A549 (cell line): Measurements from ENCODE around the gene PCDHB4. TPM values are rescaled to one million over a fixed set of nuclear protein-coding genes. Genes with fewer than 3 reads are reported as not detected.

ENCODE experiments used
- ATAC-seq, 2 experiments: fragments of 200-7000 bp in 1 of 2; fragments of >200 bp in 1 of 2; cut with Nextera tagmentation in 1 of 2; cut with Tn5 transposase in 1 of 2; 3 replicates each; pipeline versions ENCODE4 v1.8.0 to v1.9.1; 2018 to 2020; ENCODE audit warnings: mild to moderate bottlenecking in 1 of 2, moderate library complexity in 1 of 2
- CTCF ChIA-PET: fragments of 300-600 bp; sonication (Branson Sonifier 250); formaldehyde crosslinking; extraction: SDS; loops from one replicate; lab custom pipeline; 2021; ENCODE audit warnings: antibody characterized with exemption, inconsistent platforms; lab: Yijun Ruan, JAX
- POLR2A ChIA-PET: fragments of 350-600 bp; formaldehyde crosslinking; extraction: SDS; loops from one replicate; lab custom pipeline; 2021; ENCODE audit warnings: antibody characterized with exemption, inconsistent platforms; lab: Yijun Ruan, JAX
- DNase-seq, 2 experiments: peaks; one replicate each; pipeline versions ENCODE4 v3.0.0 to v3.0.0-alpha.2; 2011 to 2016; ENCODE audit warnings: low read depth in 1 of 2, low spot score in 1 of 2
- FAIRE-seq: peaks from 2 replicates; lab custom pipeline; 2011; peaks lifted over from hg19 to GRCh38; lab: Jason Lieb, UNC
- H3K27ac ChIP-seq, 2 experiments: fragments of >200 bp; sonication (Bioruptor Twin); formaldehyde crosslinking; 3 replicates each; pipeline ENCODE4 v1.5.1; 2016 to 2017
- H3K4me1 ChIP-seq: fragments of >200 bp; sonication (Bioruptor Twin); formaldehyde crosslinking; 3 replicates; pipeline ENCODE4 v1.6.1; 2016
- H3K4me2 ChIP-seq: fragments of >200 bp; sonication (Bioruptor Twin); formaldehyde crosslinking; 3 replicates; pipeline ENCODE4 v1.6.1; 2016
- H3K4me3 ChIP-seq: fragments of >200 bp; sonication (Bioruptor Twin); formaldehyde crosslinking; 3 replicates; pipeline ENCODE4 v1.5.1; 2016
- H3K9me3 ChIP-seq: fragments of >200 bp; sonication (Bioruptor Twin); formaldehyde crosslinking; 3 replicates; pipeline ENCODE4 v1.6.1; 2016
- CEBPB ChIP-seq, 2 experiments: fragments of >200 bp in 1 of 2; sonication (Bioruptor Twin) in 1 of 2; formaldehyde crosslinking in 1 of 2; IDR thresholded peaks; 2 replicates each; pipeline ENCODE4 v1.6.1; 2012 to 2016
- CTCF ChIP-seq: fragments of >200 bp; sonication (Bioruptor Twin); formaldehyde crosslinking; IDR thresholded peaks from 3 replicates; pipeline ENCODE4 v1.5.1; 2016
- EP300 ChIP-seq, 2 experiments: fragments of >200 bp; sonication (Bioruptor Twin); formaldehyde crosslinking; IDR thresholded peaks; 2 replicates in 1 of 2; 3 replicates in 1 of 2; pipeline ENCODE4 v1.6.1; 2016 to 2017
- FOXS1 ChIP-seq: fragments of 250-450 bp; sonication (Bioruptor Pico); IDR thresholded peaks from 2 replicates; pipeline ENCODE4 v1.5.0; 2020; ENCODE audit warnings: mild to moderate bottlenecking, moderate library complexity
- HDAC2 ChIP-seq: fragments of 200-600 bp; sonication (generic); IDR thresholded peaks from 2 replicates; pipeline ENCODE4 v1.6.1; 2016
- HOXB13 ChIP-seq: fragments of 250-450 bp; sonication (Bioruptor Pico); IDR thresholded peaks from 2 replicates; pipeline ENCODE4 v1.5.0; 2020; ENCODE audit warnings: low read depth, mild to moderate bottlenecking, moderate library complexity
- JUN ChIP-seq, 2 experiments: fragments of >200 bp; sonication (Bioruptor Twin); formaldehyde crosslinking; IDR thresholded peaks; 2 replicates in 1 of 2; 3 replicates in 1 of 2; pipeline ENCODE4 v1.6.1; 2016 to 2017
- MAFK ChIP-seq: fragments of 450-650 bp; IDR thresholded peaks from 2 replicates; pipeline ENCODE4 v1.6.1; 2014; ENCODE audit not compliant: partially characterized antibody
- NFE2L2 ChIP-seq: fragments of 150-350 bp; conservative IDR thresholded peaks from 2 replicates; pipeline ENCODE4 v1.6.1; 2014; ENCODE audit warnings: low read length
- NPAS2 ChIP-seq: fragments of 250-450 bp; sonication (Bioruptor Pico); IDR thresholded peaks from 2 replicates; pipeline ENCODE4 v1.8.0; 2022; ENCODE audit warnings: mild to moderate bottlenecking, moderate library complexity, borderline replicate concordance
- RAD21 ChIP-seq, 2 experiments: fragments of >200 bp in 1 of 2; sonication (Bioruptor Twin) in 1 of 2; formaldehyde crosslinking in 1 of 2; IDR thresholded peaks in 1 of 2; conservative IDR thresholded peaks in 1 of 2; 2 replicates in 1 of 2; 3 replicates in 1 of 2; pipeline ENCODE4 v1.6.1; 2012 to 2018; ENCODE audit warnings: inconsistent platforms in 1 of 2
- RCOR1 ChIP-seq: fragments of 150-350 bp; IDR thresholded peaks from 2 replicates; pipeline ENCODE4 v1.6.1; 2014; ENCODE audit warnings: antibody characterized with exemption, low read length, low read depth
- RNF2 ChIP-seq: fragments of 200-600 bp; sonication (generic); IDR thresholded peaks from 2 replicates; pipeline ENCODE4 v1.6.1; 2016; ENCODE audit warnings: low read depth, mild to moderate bottlenecking, antibody characterized with exemption, moderate library complexity, borderline replicate concordance
- SMC3 ChIP-seq: fragments of >200 bp; sonication (Bioruptor Twin); formaldehyde crosslinking; IDR thresholded peaks from 3 replicates; pipeline ENCODE4 v1.6.1; 2018; ENCODE audit warnings: inconsistent platforms
- TFCP2L1 ChIP-seq: fragments of 250-450 bp; sonication (Bioruptor Pico); IDR thresholded peaks from 2 replicates; pipeline ENCODE4 v1.5.0; 2021; ENCODE audit warnings: mild to moderate bottlenecking
- TP53 ChIP-seq: fragments of 250-450 bp; sonication (Bioruptor Pico); IDR thresholded peaks from 2 replicates; pipeline ENCODE4 v1.5.0; 2021; ENCODE audit warnings: mild to moderate bottlenecking, moderate library complexity
- WGBS: methylation state at CpG from one replicate; pipeline ENCODE4 v1.1.6; 2017; ENCODE audit errors: missing lambda C conversion rate; 5-methylcytosine and 5-hydroxymethylcytosine counted together
- polyA plus RNA-seq, 4 experiments: library from polyadenylated mRNA; depleted of rRNA in 3 of 4; stranded (reverse); fragments of >200 nt; fragmentation: RNase III in 1 of 4; extraction: RNeasy Plus Mini Kit Qiagen cat#74134 plus additional on column Dnase treatment in 1 of 4; gene quantifications; 2 replicates in 3 of 4; 3 replicates in 1 of 4; pipeline ENCODE4 v1.2.3, GENCODE V29; 2011 to 2017
- TF ChIP-seq, protein P1 (sequence below): IDR thresholded peaks from 2 replicates; pipeline ENCODE4 v1.6.1; 2012
- TF ChIP-seq, protein P2 (sequence below): IDR thresholded peaks from 2 replicates; pipeline ENCODE4 v1.6.1; 2012
- TF ChIP-seq, protein P3 (sequence below): fragments of 250-450 bp; sonication (Bioruptor Pico); IDR thresholded peaks from 2 replicates; pipeline ENCODE4 v1.5.0; 2020; ENCODE audit warnings: low read depth, mild to moderate bottlenecking, moderate library complexity

PCDHB4 gene
- polyA plus RNA-seq, 2 of the 4 experiments (the other 2 are of a cell fraction) = 0.05 to 0.19 TPM

GRCh38 chr5:141149812-141150211, 28.2 kb downstream of the PCDHB4 start, which contains the start of gene PCDHB6:
Gene PCDHB6 (plus strand): TSS chr5:141150057. CDS start chr5:141150258, 201 bp downstream.
- Histone ChIP-seq H3K4me1 (no peaks in the 10 kb centered on the region), H3K4me2 (peak within 1 kb of the TSS; percentile 78), H3K9me3 (peaks cover 6% of the 10 kb centered on the region; the same call in 2 of the 3 replicates)
- POLR2A ChIA-PET = no interaction called here
- 20% methylated on average over 18 of the region's 18 CpGs for WGBS
- TF ChIP-seq, protein P1, sequence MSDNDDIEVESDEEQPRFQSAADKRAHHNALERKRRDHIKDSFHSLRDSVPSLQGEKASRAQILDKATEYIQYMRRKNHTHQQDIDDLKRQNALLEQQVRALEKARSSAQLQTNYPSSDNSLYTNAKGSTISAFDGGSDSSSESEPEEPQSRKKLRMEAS = no peak
- no peak for TF ChIP-seq HDAC2
- TF ChIP-seq, protein P2, sequence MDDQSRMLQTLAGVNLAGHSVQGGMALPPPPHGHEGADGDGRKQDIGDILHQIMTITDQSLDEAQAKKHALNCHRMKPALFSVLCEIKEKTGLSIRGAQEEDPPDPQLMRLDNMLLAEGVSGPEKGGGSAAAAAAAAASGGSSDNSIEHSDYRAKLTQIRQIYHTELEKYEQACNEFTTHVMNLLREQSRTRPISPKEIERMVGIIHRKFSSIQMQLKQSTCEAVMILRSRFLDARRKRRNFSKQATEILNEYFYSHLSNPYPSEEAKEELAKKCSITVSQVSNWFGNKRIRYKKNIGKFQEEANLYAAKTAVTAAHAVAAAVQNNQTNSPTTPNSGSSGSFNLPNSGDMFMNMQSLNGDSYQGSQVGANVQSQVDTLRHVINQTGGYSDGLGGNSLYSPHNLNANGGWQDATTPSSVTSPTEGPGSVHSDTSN = no peak
- TF ChIP-seq CEBPB (IDR thresholded peaks at IDR 0.05) = no peak
- TF ChIP-seq RAD21 (conservative IDR thresholded peaks at IDR 0.05 in 1 of 2, IDR thresholded peaks at IDR 0.05 in 1 of 2) = peak in 1 of 2 experiments; percentile 44; a peak in 3 of 5 replicates
- TF ChIP-seq JUN (IDR thresholded peaks at IDR 0.05) = no peak
- peak; percentile 41 for TF ChIP-seq CTCF
- no peak for TF ChIP-seq NFE2L2
- no peak for TF ChIP-seq TFCP2L1 (CRISPR knock-in tag)
- no peak for TF ChIP-seq EP300 (IDR thresholded peaks at IDR 0.05)
- no peak for TF ChIP-seq FOXS1 (CRISPR knock-in tag)
- TF ChIP-seq, all 56 proteins: peak for 2
- CTCF ChIA-PET = interaction anchor here (0.6 to 1.8 kb wide), 21 partner anchors 9 to 1206 kb away, joined by 3 to 8 read pairs (median 3); partner anchors contain the start of genes PCDHB12, PCDHB2, PCDHB5 and PCDHB8
- H3K27ac ChIP-seq = no peak within 1 kb of the TSS
- peak; percentile 45 to 56 for DNase-seq
- ATAC-seq = peak; percentile 78 to 91
- no peak for FAIRE-seq
- H3K4me3 ChIP-seq = peak within 1 kb of the TSS; percentile 42

GRCh38 chr5:141150224-141150992, 28.8 kb downstream of the PCDHB4 start:
- peak; percentile 50 to 70; a peak in 4 of 6 replicates for ATAC-seq
- Histone ChIP-seq H3K4me1 (no peaks in the 10 kb centered on the region), H3K4me3 (peak overlapping the region; percentile 42), H3K9me3 (peaks cover 7% of the 10 kb centered on the region; the same call in 2 of the 3 replicates), H3K27ac (no peak overlapping the region), H3K4me2 (peak overlapping the region; percentile 78)
- POLR2A ChIA-PET = no interaction called here
- CTCF ChIA-PET = interaction anchor here (0.6 to 1.8 kb wide), 20 partner anchors 8 to 417 kb away, joined by 3 to 8 read pairs (median 3); partner anchors contain the start of genes PCDHB12, PCDHB2, PCDHB5 and PCDHB8
- 23% methylated on average over 24 of the region's 33 CpGs for WGBS
- FAIRE-seq = no peak
- TF ChIP-seq HDAC2 = no peak
- no peak for TF ChIP-seq RNF2
- no peak for TF ChIP-seq HOXB13 (CRISPR knock-in tag)
- TF ChIP-seq NPAS2 (CRISPR knock-in tag) = no peak
- TF ChIP-seq RCOR1 = no peak
- no peak for TF ChIP-seq SMC3
- no peak for TF ChIP-seq TP53
- no peak for TF ChIP-seq MAFK
- TF ChIP-seq, protein P3, sequence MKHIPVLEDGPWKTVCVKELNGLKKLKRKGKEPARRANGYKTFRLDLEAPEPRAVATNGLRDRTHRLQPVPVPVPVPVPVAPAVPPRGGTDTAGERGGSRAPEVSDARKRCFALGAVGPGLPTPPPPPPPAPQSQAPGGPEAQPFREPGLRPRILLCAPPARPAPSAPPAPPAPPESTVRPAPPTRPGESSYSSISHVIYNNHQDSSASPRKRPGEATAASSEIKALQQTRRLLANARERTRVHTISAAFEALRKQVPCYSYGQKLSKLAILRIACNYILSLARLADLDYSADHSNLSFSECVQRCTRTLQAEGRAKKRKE (CRISPR knock-in tag) = no peak
- TF ChIP-seq, protein P1 = no peak
- no peak for DNase-seq
